H9 (cell line): Measurements from ENCODE around the gene AP4S1. TPM values are rescaled to one million over a fixed set of nuclear protein-coding genes. Genes with fewer than 3 reads are reported as not detected.

Experiments used
- DNase-seq: peaks from one replicate; pipeline ENCODE4 v3.0.0-alpha.2; 2017
- H2AFZ ChIP-seq: one replicate; pipeline ENCODE4 v1.6.1; 2013; ENCODE audit warnings: mild to moderate bottlenecking, low read length, control low read depth, moderate library complexity
- H2AK5ac ChIP-seq: 2 replicates; pipeline ENCODE4 v1.6.1; 2013; ENCODE audit warnings: low read length, control low read depth, mixed read lengths; ENCODE audit not compliant: insufficient read length
- H2BK120ac ChIP-seq: one replicate; pipeline ENCODE4 v1.6.1; 2013; ENCODE audit warnings: low read depth, mild to moderate bottlenecking, low read length, control low read depth, inconsistent platforms; ENCODE audit not compliant: poor library complexity, severe bottlenecking
- H2BK12ac ChIP-seq: 2 replicates; pipeline ENCODE4 v1.6.1; 2013; ENCODE audit warnings: low read length, control low read depth, mixed read lengths, low read depth; ENCODE audit not compliant: insufficient read length
- H2BK15ac ChIP-seq: 2 replicates; pipeline ENCODE4 v1.6.1; 2013; ENCODE audit warnings: low read depth, low read length, control low read depth
- H2BK20ac ChIP-seq: one replicate; pipeline ENCODE4 v1.6.1; 2013; ENCODE audit warnings: low read depth, mild to moderate bottlenecking, low read length, control low read depth, inconsistent platforms; ENCODE audit not compliant: poor library complexity, severe bottlenecking
- H2BK5ac ChIP-seq: 2 replicates; pipeline ENCODE4 v1.6.1; 2013; ENCODE audit warnings: low read length, control low read depth, mixed read lengths; ENCODE audit not compliant: insufficient read length
- H3K14ac ChIP-seq: 2 replicates; pipeline ENCODE4 v1.6.1; 2013; ENCODE audit warnings: low read length, control low read depth; ENCODE audit not compliant: insufficient read depth
- H3K18ac ChIP-seq: 2 replicates; pipeline ENCODE4 v1.6.1; 2013; ENCODE audit warnings: low read depth, mild to moderate bottlenecking, mixed read lengths, low read length, control low read depth; ENCODE audit not compliant: insufficient read length
- H3K23ac ChIP-seq: 2 replicates; pipeline ENCODE4 v1.6.1; 2013; ENCODE audit warnings: low read length, control low read depth, mixed read lengths, low read depth; ENCODE audit not compliant: insufficient read length
- H3K23me2 ChIP-seq: 2 replicates; pipeline ENCODE4 v1.6.1; 2013; ENCODE audit warnings: low read depth, mild to moderate bottlenecking, mixed read lengths, low read length, control low read depth; ENCODE audit not compliant: insufficient read length, poor library complexity, severe bottlenecking
- H3K27ac ChIP-seq: 2 replicates; pipeline ENCODE4 v1.5.1; 2013; ENCODE audit warnings: low read length, control low read depth, mixed read lengths, low read depth; ENCODE audit not compliant: insufficient read length
- H3K27me3 ChIP-seq: 2 replicates; pipeline ENCODE4 v1.6.1; 2013; ENCODE audit warnings: low read length, control low read depth, inconsistent platforms; ENCODE audit not compliant: insufficient read depth
- H3K4ac ChIP-seq: 2 replicates; pipeline ENCODE4 v1.6.1; 2013; ENCODE audit warnings: low read depth, mild to moderate bottlenecking, control low read depth, inconsistent platforms, low read length, moderate library complexity
- H3K4me1 ChIP-seq: 2 replicates; pipeline ENCODE4 v1.6.1; 2013; ENCODE audit warnings: low read length, control low read depth, inconsistent platforms; ENCODE audit not compliant: insufficient read depth
- H3K4me2 ChIP-seq: 2 replicates; pipeline ENCODE4 v1.6.1; 2013; ENCODE audit warnings: low read length, control low read depth, mixed read lengths; ENCODE audit not compliant: insufficient read length, insufficient read depth
- H3K56ac ChIP-seq: 2 replicates; pipeline ENCODE4 v1.6.1; 2013; ENCODE audit warnings: low read depth, mild to moderate bottlenecking, mixed read lengths, low read length, control low read depth; ENCODE audit not compliant: insufficient read length
- H3K79me1 ChIP-seq: 2 replicates; pipeline ENCODE4 v1.6.1; 2013; ENCODE audit warnings: low read depth, mild to moderate bottlenecking, moderate library complexity, low read length, control low read depth, inconsistent platforms; ENCODE audit not compliant: insufficient read depth, poor library complexity, severe bottlenecking
- H3K79me2 ChIP-seq: 2 replicates; pipeline ENCODE4 v1.6.1; 2013; ENCODE audit warnings: low read length, control low read depth, inconsistent platforms; ENCODE audit not compliant: insufficient read depth
- H3K9ac ChIP-seq: 2 replicates; pipeline ENCODE4 v1.6.1; 2013; ENCODE audit warnings: low read length, control low read depth, mixed read lengths; ENCODE audit not compliant: insufficient read length; ENCODE audit errors: extremely low read depth
- H3K9me3 ChIP-seq: one replicate; pipeline ENCODE4 v1.6.1; 2013; ENCODE audit warnings: low read depth, low read length, inconsistent platforms; ENCODE audit not compliant: control insufficient read depth
- H3T11ph ChIP-seq: one replicate; pipeline ENCODE4 v1.6.1; 2013; ENCODE audit warnings: mild to moderate bottlenecking, low read length, control low read depth, inconsistent platforms
- H4K20me1 ChIP-seq: one replicate; pipeline ENCODE4 v1.6.1; 2013; ENCODE audit not compliant: control insufficient read depth, insufficient read length, insufficient read depth
- H4K5ac ChIP-seq: 2 replicates; pipeline ENCODE4 v1.6.1; 2013; ENCODE audit warnings: low read depth, mild to moderate bottlenecking, mixed read lengths, low read length, control low read depth; ENCODE audit not compliant: insufficient read length
- H4K8ac ChIP-seq: replicated peaks from 2 replicates; pipeline ENCODE4 v1.6.1; 2013; ENCODE audit warnings: low read length, control low read depth, mixed read lengths, low read depth; ENCODE audit not compliant: insufficient read length
- H4K91ac ChIP-seq: 2 replicates; pipeline ENCODE4 v1.6.1; 2013; ENCODE audit warnings: low read depth, mild to moderate bottlenecking, moderate library complexity, mixed read lengths, low read length, control low read depth; ENCODE audit not compliant: insufficient read length
- H3K27ac Mint-ChIP-seq, 3 experiments: 2 replicates in 2 of 3; 3 replicates in 1 of 3; pipeline ENCODE4 v1.8.0; 2020 to 2021; ENCODE audit warnings: mixed read lengths in 3 of 3, mild to moderate bottlenecking in 1 of 3, moderate library complexity in 1 of 3
- H3K27me3 Mint-ChIP-seq: 2 replicates; pipeline ENCODE4 v1.8.0; 2021; ENCODE audit warnings: low read depth, mild to moderate bottlenecking, moderate library complexity, mixed read lengths
- H3K36me3 Mint-ChIP-seq, 3 experiments: 2 replicates in 2 of 3; 3 replicates in 1 of 3; pipeline ENCODE4 v1.8.0; 2020 to 2021; ENCODE audit warnings: low read depth in 3 of 3, mixed read lengths in 3 of 3; ENCODE audit not compliant: insufficient read depth in 1 of 3
- H3K4me1 Mint-ChIP-seq, 2 experiments: 2 replicates each; pipeline ENCODE4 v1.8.0; 2020; ENCODE audit warnings: mixed read lengths in 2 of 2
- H3K4me3 Mint-ChIP-seq, 2 experiments: 2 replicates in 1 of 2; 3 replicates in 1 of 2; pipeline ENCODE4 v1.8.0; 2020 to 2021; ENCODE audit warnings: mild to moderate bottlenecking in 2 of 2, mixed read lengths in 2 of 2, moderate library complexity in 1 of 2
- H3K9me3 Mint-ChIP-seq, 2 experiments: 2 replicates in 1 of 2; 3 replicates in 1 of 2; pipeline ENCODE4 v1.8.0; 2020; ENCODE audit warnings: mild to moderate bottlenecking in 2 of 2, mixed read lengths in 2 of 2, moderate library complexity in 1 of 2
- total RNA-seq: library from RNA; stranded (reverse); gene quantifications from 2 replicates; pipeline ENCODE4 v1.2.1, GENCODE V29; 2021
- TF ChIP-seq, protein P1 (sequence below): fragments of 200-600 bp; sonication (generic); conservative IDR thresholded peaks from 3 replicates; pipeline ENCODE4 v1.8.0; 2021; ENCODE audit warnings: antibody characterized with exemption, mild to moderate bottlenecking

AP4S1 gene
- total RNA-seq, 1 experiment from 2014 or later, result 13.7 TPM

DNA sequence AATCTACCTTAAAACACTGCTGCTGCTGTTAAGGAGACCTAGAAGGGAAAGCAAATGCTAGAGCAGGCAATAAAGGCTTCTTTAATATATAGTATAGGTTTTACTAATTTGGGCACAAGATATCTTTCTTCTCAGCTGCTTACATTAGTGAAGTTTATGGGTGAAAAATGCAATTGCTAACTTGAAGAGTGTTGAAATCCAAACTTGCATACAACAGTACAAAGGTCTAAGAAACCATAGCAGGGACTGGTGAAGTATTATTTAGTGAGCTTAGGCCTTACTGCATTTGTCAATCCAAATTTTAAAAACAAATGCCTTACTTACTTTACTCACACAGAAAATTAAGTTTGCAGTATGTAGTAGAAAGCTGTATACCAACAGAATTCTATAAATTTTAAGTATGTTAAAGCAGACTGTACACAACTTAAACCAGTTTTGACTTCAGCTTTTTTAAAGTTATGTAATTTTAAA, 1.4 kb upstream of the AP4S1 start:
- no peak overlapping the region for H4K5ac ChIP-seq
- no peak overlapping the region for H3K4ac ChIP-seq
- no peak overlapping the region for H3K56ac ChIP-seq
- no peak overlapping the region for H4K8ac ChIP-seq
- no peak overlapping the region for H2BK5ac ChIP-seq
- H3K9ac ChIP-seq, result no peak overlapping the region
- no peak for DNase-seq
- Mint-ChIP-seq H3K27ac (no peak overlapping the region), H3K27me3 (no peaks in the 10 kb centered on the region), H3K4me1 (peaks cover 19 to 36% of the 10 kb centered on the region in 2 experiments), H3K9me3 (no peaks in the 10 kb centered on the region; a peak in 1 of 5 replicates), H3K36me3 (peaks cover 9 to 22% (median 21%) of the 10 kb centered on the region in 3 experiments; a peak in 6 of 7 replicates), H3K4me3 (peak overlapping the region; percentile 74 to 91)
- H4K91ac ChIP-seq, result no peak overlapping the region
- peaks cover 22% of the 10 kb centered on the region; the same call in 1 of the 2 replicates for H3K79me2 ChIP-seq
- no peaks in the 10 kb centered on the region for H3K27me3 ChIP-seq
- H2BK20ac ChIP-seq, result no peak overlapping the region
- no peaks in the 10 kb centered on the region for H3K9me3 ChIP-seq
- no peak overlapping the region for H3K23ac ChIP-seq
- TF ChIP-seq, protein P1, sequence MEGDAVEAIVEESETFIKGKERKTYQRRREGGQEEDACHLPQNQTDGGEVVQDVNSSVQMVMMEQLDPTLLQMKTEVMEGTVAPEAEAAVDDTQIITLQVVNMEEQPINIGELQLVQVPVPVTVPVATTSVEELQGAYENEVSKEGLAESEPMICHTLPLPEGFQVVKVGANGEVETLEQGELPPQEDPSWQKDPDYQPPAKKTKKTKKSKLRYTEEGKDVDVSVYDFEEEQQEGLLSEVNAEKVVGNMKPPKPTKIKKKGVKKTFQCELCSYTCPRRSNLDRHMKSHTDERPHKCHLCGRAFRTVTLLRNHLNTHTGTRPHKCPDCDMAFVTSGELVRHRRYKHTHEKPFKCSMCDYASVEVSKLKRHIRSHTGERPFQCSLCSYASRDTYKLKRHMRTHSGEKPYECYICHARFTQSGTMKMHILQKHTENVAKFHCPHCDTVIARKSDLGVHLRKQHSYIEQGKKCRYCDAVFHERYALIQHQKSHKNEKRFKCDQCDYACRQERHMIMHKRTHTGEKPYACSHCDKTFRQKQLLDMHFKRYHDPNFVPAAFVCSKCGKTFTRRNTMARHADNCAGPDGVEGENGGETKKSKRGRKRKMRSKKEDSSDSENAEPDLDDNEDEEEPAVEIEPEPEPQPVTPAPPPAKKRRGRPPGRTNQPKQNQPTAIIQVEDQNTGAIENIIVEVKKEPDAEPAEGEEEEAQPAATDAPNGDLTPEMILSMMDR, result no peak
- H3K4me1 ChIP-seq, result no peaks in the 10 kb centered on the region
- H3K18ac ChIP-seq, result no peak overlapping the region
- no peak overlapping the region for H3T11ph ChIP-seq
- no peak overlapping the region for H2AK5ac ChIP-seq
- H2BK15ac ChIP-seq, result no peak overlapping the region
- no peak overlapping the region for H3K14ac ChIP-seq
- H3K4me2 ChIP-seq, result peak overlapping the region; percentile 48
- no peak overlapping the region for H2BK12ac ChIP-seq
- H3K27ac ChIP-seq, result no peak overlapping the region
- H3K23me2 ChIP-seq, result peaks cover 12% of the 10 kb centered on the region
- H3K79me1 ChIP-seq, result no peaks in the 10 kb centered on the region
- H4K20me1 ChIP-seq, result no peaks in the 10 kb centered on the region
- H2AFZ ChIP-seq, result no peak overlapping the region
- H2BK120ac ChIP-seq, result no peak overlapping the region
